ENCODE results near the gene LDB2.
A peak's percentile ranks its signal among the peaks of the same experiment; 100 is the strongest.

LDB2 gene

GRCh38 chr4:16606691-16607090 is 291.8 kb downstream of the LDB2 start:
- no peak for DNase-seq (ENCODE audit: low read depth in 2 of 2)
- H3K4me3 ChIP-seq (replicated peaks in 1 of 2; ENCODE audit: low read depth in 2 of 2, low read length in 2 of 2): no peak overlapping the region
- TF ChIP-seq CTCF (IDR thresholded peaks at IDR 0.05; ENCODE audit: low read depth, low read length): no peak

- no peak for TF ChIP-seq CTCF (IDR thresholded peaks at IDR 0.05; ENCODE audit: low read depth, low read length)
- DNase-seq (ENCODE audit: low read depth in 2 of 2): no peak
- no peak overlapping the region for H3K4me3 ChIP-seq (replicated peaks in 1 of 2; ENCODE audit: low read depth in 2 of 2, low read length in 2 of 2)
Observed at GRCh38 chr4:16603178-16603577, 295.3 kb downstream of the LDB2 start.

- no peak for TF ChIP-seq CTCF (IDR thresholded peaks at IDR 0.05; ENCODE audit: low read depth, low read length)
- H3K4me3 ChIP-seq (replicated peaks in 1 of 2; ENCODE audit: low read depth in 2 of 2, low read length in 2 of 2): no peak overlapping the region
- DNase-seq (ENCODE audit: low read depth in 2 of 2): peak in 1 of 2 donors; percentile 37
Observed at GRCh38 chr4:16598597-16599206, 299.7 kb downstream of the LDB2 start.

GRCh38 chr4:16597845-16598596 is 300.4 kb downstream of the LDB2 start:
- TF ChIP-seq CTCF (IDR thresholded peaks at IDR 0.05; ENCODE audit: low read depth, low read length): no peak
- DNase-seq (ENCODE audit: low read depth in 2 of 2): peak; percentile 50 to 61
- H3K4me3 ChIP-seq (replicated peaks in 1 of 2; ENCODE audit: low read depth in 2 of 2, low read length in 2 of 2): no peak overlapping the region

- no peak for DNase-seq (ENCODE audit: low read depth in 2 of 2)
- TF ChIP-seq CTCF (IDR thresholded peaks at IDR 0.05; ENCODE audit: low read depth, low read length): no peak
- H3K4me3 ChIP-seq (replicated peaks in 1 of 2; ENCODE audit: low read depth in 2 of 2, low read length in 2 of 2): no peak overlapping the region
Observed at GRCh38 chr4:16597443-16597842, 301.0 kb downstream of the LDB2 start.

GRCh38 chr4:16596267-16596666 is 302.2 kb downstream of the LDB2 start:
- no peak overlapping the region for H3K4me3 ChIP-seq (replicated peaks in 1 of 2; ENCODE audit: low read depth in 2 of 2, low read length in 2 of 2)
- no peak for DNase-seq (ENCODE audit: low read depth in 2 of 2)
- TF ChIP-seq CTCF (IDR thresholded peaks at IDR 0.05; ENCODE audit: low read depth, low read length): no peak
